Measurements from ENCODE around the gene PLA1A.
"Not testable (repeated sequence)": the region's sequence is repeated elsewhere in the genome, so short reads cannot be mapped to it uniquely, and the experiment has no call there.

PLA1A gene

GRCh38 chr3:119579366-119580066 is 18.2 kb upstream of the PLA1A start, which contains the start of gene ADPRH:
Gene ADPRH (plus strand): TSS chr3:119579492. CDS start chr3:119582170, 2,678 bp downstream.
- peak; percentile 70 for DNase-seq

- DNase-seq: peak; percentile 24
These were observed 17.5 kb upstream of the PLA1A start for GRCh38 chr3:119580067-119580760.

- DNase-seq: no peak
These were observed 15.5 kb upstream of the PLA1A start for GRCh38 chr3:119582178-119582577.

GRCh38 chr3:119585208-119585607 is 12.5 kb upstream of the PLA1A start:
- DNase-seq: no peak

GRCh38 chr3:119585856-119586570 is 11.7 kb upstream of the PLA1A start:
- DNase-seq: peak; percentile 68

GRCh38 chr3:119586733-119587172 is 10.9 kb upstream of the PLA1A start:
- peak; percentile 69 for DNase-seq

- DNase-seq: no peak
These were observed 9.6 kb upstream of the PLA1A start for GRCh38 chr3:119588112-119588511.

GRCh38 chr3:119589102-119589773 is 8.4 kb upstream of the PLA1A start:
- DNase-seq: no peak

- peak; percentile 52 for DNase-seq
These were observed 7.0 kb upstream of the PLA1A start for GRCh38 chr3:119590706-119591105.

- no peak for DNase-seq
These were observed 4.8 kb upstream of the PLA1A start for GRCh38 chr3:119592861-119593260.

GRCh38 chr3:119594066-119594465 is 3.6 kb upstream of the PLA1A start:
- peak; percentile 26 for DNase-seq

GRCh38 chr3:119594929-119595328 is 2.8 kb upstream of the PLA1A start:
- DNase-seq: not testable (repeated sequence)

GRCh38 chr3:119595639-119596334 is 1.9 kb upstream of the PLA1A start:
- DNase-seq: no peak

- DNase-seq: no peak
These were observed 1.3 kb upstream of the PLA1A start for GRCh38 chr3:119596398-119596797.

- DNase-seq: no peak
These were observed 869 bp downstream of the PLA1A start for GRCh38 chr3:119598410-119599098.

- no peak for DNase-seq
These were observed 2.0 kb downstream of the PLA1A start for GRCh38 chr3:119599558-119600174.

GRCh38 chr3:119600732-119601131 is 3.0 kb downstream of the PLA1A start:
- no peak for DNase-seq

GRCh38 chr3:119601154-119601553 is 3.5 kb downstream of the PLA1A start:
- no peak for DNase-seq

- DNase-seq: no peak
These were observed 5.0 kb downstream of the PLA1A start for GRCh38 chr3:119602676-119603075.

- peak; percentile 79 for DNase-seq
These were observed 7.2 kb downstream of the PLA1A start for GRCh38 chr3:119604878-119605277.

- no peak for DNase-seq
These were observed 10.8 kb downstream of the PLA1A start for GRCh38 chr3:119608405-119609000.

All from fibroblast of upper back skin (primary cell).